Activated CD4-positive, alpha-beta memory T cell treated with anti-CD3 and anti-CD28 coated beads for 36 hours (primary cell): ENCODE measurements around the gene NLGN1. TPM values are rescaled to one million over a fixed set of nuclear protein-coding genes. Genes with fewer than 3 reads are reported as not detected.

Source experiments
- CTCF ChIA-PET: fragments of 350-600 bp; sonication (Branson Sonifier 250); formaldehyde crosslinking; loops from one replicate; lab custom pipeline; 2021; ENCODE audit warnings: antibody characterized with exemption, inconsistent platforms; lab: Charles Lee
- POLR2A ChIA-PET: fragments of 350-600 bp; sonication (Branson Sonifier 250); formaldehyde crosslinking; loops from one replicate; lab custom pipeline; 2021; ENCODE audit warnings: antibody characterized with exemption; lab: Charles Lee
- DNase-seq: peaks from one replicate; pipeline ENCODE4 v3.0.0-alpha.2; 2020
- H3K27ac Mint-ChIP-seq: one replicate; pipeline ENCODE4 v1.8.0; 2021; ENCODE audit warnings: mixed read lengths
- H3K27me3 Mint-ChIP-seq: one replicate; pipeline ENCODE4 v1.8.0; 2021; ENCODE audit warnings: mixed read lengths
- H3K36me3 Mint-ChIP-seq: one replicate; pipeline ENCODE4 v1.8.0; 2021; ENCODE audit warnings: mixed read lengths
- H3K4me1 Mint-ChIP-seq: one replicate; pipeline ENCODE4 v1.8.0; 2021; ENCODE audit warnings: low read depth, mixed read lengths
- H3K4me3 Mint-ChIP-seq: one replicate; pipeline ENCODE4 v1.8.0; 2021; ENCODE audit warnings: mild to moderate bottlenecking, mixed read lengths
- H3K9me3 Mint-ChIP-seq: one replicate; pipeline ENCODE4 v1.8.0; 2021; ENCODE audit warnings: mixed read lengths
- intact Hi-C: fragments of 100-400 bp; cut with micrococcal nuclease; formaldehyde crosslinking; loops from one replicate; pipeline ENCODE4 v1.15.1; 2023
- total RNA-seq, 2 experiments: library from RNA; stranded (reverse); gene quantifications; one replicate each; pipeline ENCODE4 v1.2.3, GENCODE V29; 2021

The NLGN1 gene
- total RNA-seq, 2 experiments from 2014 or later, result not detected

DNA sequence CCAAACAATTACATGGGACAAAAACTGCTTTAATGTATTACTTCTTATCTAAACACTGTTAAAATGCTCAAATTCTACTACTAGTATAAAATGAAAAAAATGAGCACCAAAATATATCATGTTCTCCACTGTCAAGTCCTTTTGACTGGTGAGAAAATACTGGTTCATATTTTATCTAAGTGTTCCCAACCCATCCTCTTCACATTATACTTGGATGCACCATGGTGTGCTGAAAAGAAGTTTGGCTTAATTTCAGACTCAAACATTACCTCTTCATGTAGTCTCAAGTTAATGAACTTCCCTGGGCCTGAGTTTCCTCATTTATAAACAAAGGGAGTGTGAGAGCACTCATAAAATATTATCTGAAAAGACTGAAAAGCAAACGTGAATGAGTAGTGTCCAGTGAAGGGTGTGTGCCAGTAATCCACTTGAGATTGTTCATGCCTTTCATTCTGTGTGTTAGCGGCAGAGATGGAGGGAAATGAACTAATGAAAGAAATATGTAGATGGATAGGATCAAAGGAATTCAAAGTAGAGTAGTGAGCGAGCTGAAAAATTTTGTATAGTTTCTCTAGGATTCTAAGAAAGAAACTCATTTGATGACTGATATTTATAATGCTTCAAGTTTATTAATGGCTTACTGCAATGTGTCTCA is 263.2 kb downstream of the NLGN1 start:
- DNase-seq, result no peak
- H3K9me3 Mint-ChIP-seq, result no peaks in the 10 kb centered on the region
- ChIA-PET POLR2A (no interaction called here), CTCF (no interaction called here)
- intact Hi-C loops, result no loop called here
- no peak overlapping the region for H3K4me3 Mint-ChIP-seq
- H3K36me3 Mint-ChIP-seq, result no peaks in the 10 kb centered on the region
- H3K4me1 Mint-ChIP-seq, result no peaks in the 10 kb centered on the region
- no peaks in the 10 kb centered on the region for H3K27me3 Mint-ChIP-seq
- H3K27ac Mint-ChIP-seq, result no peak overlapping the region

DNA sequence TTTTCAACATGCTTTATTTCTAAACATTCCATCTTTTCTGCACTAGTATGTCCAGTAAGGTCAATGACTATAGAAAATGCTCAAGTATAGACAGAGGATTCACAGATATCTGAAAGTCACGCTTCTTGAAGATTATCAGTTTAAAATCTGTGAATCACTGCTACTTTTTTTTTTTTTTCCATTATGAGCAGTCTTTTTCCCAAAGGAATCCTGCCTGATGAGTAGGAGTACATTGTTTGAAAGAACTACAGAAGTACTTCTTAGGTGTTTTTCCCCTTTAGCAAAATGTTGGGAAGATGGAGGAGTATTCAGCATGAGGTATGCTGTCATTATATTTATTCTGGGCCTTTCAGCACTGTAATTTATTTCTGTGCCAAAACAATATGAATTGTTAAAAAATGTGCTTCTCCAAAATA is 266.2 kb downstream of the NLGN1 start:
- DNase-seq, result no peak
- ChIA-PET POLR2A (no interaction called here), CTCF (no interaction called here)
- intact Hi-C loops, result no loop called here
- Mint-ChIP-seq H3K9me3 (no peaks in the 10 kb centered on the region), H3K4me3 (no peak overlapping the region), H3K36me3 (no peaks in the 10 kb centered on the region), H3K27me3 (no peaks in the 10 kb centered on the region), H3K4me1 (no peaks in the 10 kb centered on the region), H3K27ac (no peak overlapping the region)

DNA sequence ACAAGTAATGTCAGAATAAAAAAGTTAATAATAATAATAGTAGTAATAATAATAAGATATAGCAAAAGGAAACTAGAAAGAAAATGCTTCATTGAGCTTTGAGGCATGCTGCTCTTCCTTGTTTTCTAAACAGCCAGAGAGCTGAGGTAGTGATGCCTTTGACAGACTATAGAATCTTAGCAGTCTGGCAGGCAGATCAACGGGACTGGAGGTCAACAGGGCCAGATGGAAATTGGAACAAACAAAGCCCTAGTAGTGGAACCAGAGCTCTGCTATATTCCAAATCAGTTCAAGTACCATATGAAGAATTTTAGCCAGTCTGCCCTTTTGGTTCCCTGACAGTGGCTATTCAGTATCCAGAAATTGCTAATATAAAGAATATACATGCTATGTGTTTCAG is 278.6 kb downstream of the NLGN1 start:
- ChIA-PET POLR2A (no interaction called here), CTCF (no interaction called here)
- Mint-ChIP-seq H3K36me3 (no peaks in the 10 kb centered on the region), H3K9me3 (peaks cover 4% of the 10 kb centered on the region), H3K27me3 (no peaks in the 10 kb centered on the region), H3K4me3 (no peak overlapping the region), H3K27ac (no peak overlapping the region), H3K4me1 (no peaks in the 10 kb centered on the region)
- DNase-seq, result no peak
- intact Hi-C loops, result no loop called here

DNA sequence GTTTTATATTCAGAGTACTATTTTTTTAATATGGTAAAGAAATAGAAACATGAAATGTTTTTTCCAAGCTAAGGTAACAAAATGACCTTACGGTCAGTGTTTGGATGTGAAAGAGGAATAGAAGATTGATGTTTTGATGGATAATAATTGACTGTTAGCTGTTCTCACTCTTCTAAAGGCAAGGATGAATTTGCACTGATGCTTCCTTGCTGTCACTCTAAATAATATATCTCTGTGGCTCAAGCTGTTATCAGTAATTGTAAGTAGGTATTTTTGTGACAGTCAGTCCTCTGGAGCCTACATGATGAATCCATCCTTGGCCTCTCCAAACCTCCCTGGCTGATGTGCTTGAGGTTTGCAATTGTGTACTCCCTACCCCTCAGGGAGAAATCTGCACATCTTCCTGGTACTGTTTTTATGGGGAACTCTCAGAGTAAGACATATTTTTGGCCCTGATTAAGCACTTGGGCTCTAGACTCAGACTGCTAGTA is 283.7 kb downstream of the NLGN1 start:
- no peaks in the 10 kb centered on the region for H3K27me3 Mint-ChIP-seq
- no peaks in the 10 kb centered on the region for H3K36me3 Mint-ChIP-seq
- ChIA-PET POLR2A (no interaction called here), CTCF (no interaction called here)
- H3K4me3 Mint-ChIP-seq, result no peak overlapping the region
- no peak overlapping the region for H3K27ac Mint-ChIP-seq
- H3K9me3 Mint-ChIP-seq, result no peaks in the 10 kb centered on the region
- no peaks in the 10 kb centered on the region for H3K4me1 Mint-ChIP-seq
- DNase-seq, result no peak
- intact Hi-C loops, result no loop called here

DNA sequence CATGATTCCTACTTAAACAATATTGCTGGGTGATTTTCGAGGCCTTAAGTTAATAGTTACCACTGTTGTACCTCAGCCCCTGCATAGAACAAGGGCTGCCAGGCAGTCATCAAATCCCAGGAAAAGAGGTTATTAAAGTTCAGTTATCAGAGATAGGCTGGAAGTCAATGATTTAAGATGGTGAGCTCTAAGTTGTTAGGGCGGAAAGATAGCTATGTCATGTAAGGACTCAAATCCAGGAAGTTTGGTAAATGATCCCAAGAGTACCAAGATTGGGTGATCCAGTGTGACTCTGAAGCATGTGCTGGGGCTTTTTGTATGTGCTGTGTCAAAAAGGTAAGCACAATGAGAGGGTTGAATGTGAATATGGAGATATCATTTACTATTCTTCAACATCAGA is 287.9 kb downstream of the NLGN1 start:
- CTCF ChIA-PET, result no interaction called here

DNA sequence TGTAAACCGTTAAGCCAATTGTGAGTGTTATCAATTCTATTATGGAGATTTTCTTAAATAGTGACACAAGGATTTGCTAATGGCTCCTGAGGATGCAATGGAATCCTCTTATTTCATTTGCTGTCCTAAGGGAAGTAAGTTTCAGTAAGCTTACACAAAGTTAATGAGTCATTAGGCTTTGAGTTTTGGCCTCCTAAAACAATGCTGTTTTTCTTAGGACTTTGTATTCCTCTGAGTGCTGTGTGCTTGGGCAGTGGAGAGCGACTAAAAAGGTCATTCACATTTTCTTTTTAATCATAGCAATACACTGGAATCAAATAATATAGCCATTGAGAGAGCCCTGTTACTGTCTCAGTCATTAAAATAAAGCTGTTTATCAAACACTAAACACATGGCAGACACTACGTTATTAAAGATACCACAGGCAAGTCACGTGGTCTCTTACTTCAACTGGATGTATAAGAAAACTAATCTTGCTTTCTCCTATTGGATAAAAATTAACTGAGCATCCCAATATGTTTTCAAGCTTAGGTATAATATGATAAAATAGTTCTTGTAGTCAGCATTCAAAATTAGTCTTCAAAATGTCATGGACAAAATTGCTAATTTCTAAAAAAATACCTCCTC is 290.8 kb downstream of the NLGN1 start:
- Mint-ChIP-seq H3K27me3 (no peaks in the 10 kb centered on the region), H3K4me3 (no peak overlapping the region), H3K36me3 (no peaks in the 10 kb centered on the region), H3K9me3 (no peaks in the 10 kb centered on the region), H3K4me1 (no peaks in the 10 kb centered on the region), H3K27ac (no peak overlapping the region)
- ChIA-PET CTCF (no interaction called here), POLR2A (no interaction called here)
- no peak for DNase-seq
- intact Hi-C loops, result no loop called here

More for the DNA sequence above, 287.9 kb downstream of the NLGN1 start:
- Mint-ChIP-seq H3K4me3 (no peak overlapping the region), H3K27me3 (no peaks in the 10 kb centered on the region), H3K4me1 (no peaks in the 10 kb centered on the region), H3K36me3 (no peaks in the 10 kb centered on the region), H3K27ac (no peak overlapping the region), H3K9me3 (no peaks in the 10 kb centered on the region)
- intact Hi-C loops, result no loop called here
- no peak for DNase-seq
- POLR2A ChIA-PET, result no interaction called here

DNA sequence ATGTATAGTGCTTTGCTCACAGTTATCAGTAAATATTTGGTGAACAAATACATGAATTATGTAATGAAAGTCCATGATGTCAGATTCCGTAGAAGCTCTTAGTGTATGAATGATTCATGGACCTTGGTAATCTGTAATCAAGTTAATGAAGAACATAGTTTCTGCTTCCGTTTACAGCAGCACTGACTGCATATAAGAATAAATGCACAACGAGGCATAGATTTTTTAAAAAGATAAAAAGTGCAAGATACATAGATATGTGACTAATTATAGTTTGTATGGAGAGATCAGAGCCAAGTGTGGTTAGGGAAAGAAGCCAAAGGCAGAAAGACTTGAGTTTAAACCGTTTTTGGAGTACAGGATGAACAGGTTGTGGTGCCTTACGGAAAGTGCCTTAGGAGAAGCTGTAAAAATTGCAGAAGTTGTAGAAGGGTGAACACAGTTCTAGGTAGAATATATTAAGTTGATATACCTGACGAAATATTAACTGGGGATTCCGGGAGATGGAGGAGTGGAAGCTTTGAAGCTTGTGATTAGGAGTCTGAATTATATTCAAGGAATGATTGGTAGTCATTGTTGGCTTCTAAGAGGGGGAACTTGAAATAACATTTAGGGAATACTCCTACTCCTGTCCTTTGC is 293.1 kb downstream of the NLGN1 start:
- Mint-ChIP-seq H3K4me1 (no peaks in the 10 kb centered on the region), H3K4me3 (no peak overlapping the region)
- POLR2A ChIA-PET, result no interaction called here

DNA sequence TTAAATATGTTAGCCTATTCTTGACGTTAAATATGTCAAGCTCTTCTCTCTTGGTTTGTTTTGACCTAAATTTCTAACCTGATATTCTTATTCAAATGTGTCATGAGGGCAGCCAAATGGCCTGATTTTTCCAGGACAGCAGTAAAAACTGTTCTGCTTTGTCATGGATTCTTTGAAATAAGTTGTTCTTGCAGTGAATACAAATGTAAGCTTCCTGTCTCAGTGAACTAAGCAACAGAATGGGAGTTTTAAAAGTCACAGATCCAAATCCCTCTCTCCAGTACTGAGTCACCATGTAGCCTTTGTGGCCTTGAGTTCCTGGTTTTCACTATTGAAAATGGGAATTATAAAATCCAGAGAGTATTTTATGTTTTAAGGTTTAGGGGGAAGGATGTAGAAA is 301.8 kb downstream of the NLGN1 start:
- intact Hi-C loops, result no loop called here
- H3K36me3 Mint-ChIP-seq, result no peaks in the 10 kb centered on the region
- H3K9me3 Mint-ChIP-seq, result peaks cover 4% of the 10 kb centered on the region
- no peak for DNase-seq
- H3K4me1 Mint-ChIP-seq, result no peaks in the 10 kb centered on the region
- ChIA-PET CTCF (no interaction called here), POLR2A (no interaction called here)
- H3K4me3 Mint-ChIP-seq, result no peak overlapping the region
- H3K27ac Mint-ChIP-seq, result no peak overlapping the region
- no peaks in the 10 kb centered on the region for H3K27me3 Mint-ChIP-seq

More for the DNA sequence above, 293.1 kb downstream of the NLGN1 start:
- DNase-seq, result no peak
- H3K27me3 Mint-ChIP-seq, result no peaks in the 10 kb centered on the region
- H3K9me3 Mint-ChIP-seq, result no peaks in the 10 kb centered on the region
- CTCF ChIA-PET, result interaction anchor here (0.6 kb wide), 1 partner anchor 11 kb away, joined by 4 read pairs; no protein-coding TSS in a partner anchor
- intact Hi-C loops, result no loop called here
- no peak overlapping the region for H3K27ac Mint-ChIP-seq
- no peaks in the 10 kb centered on the region for H3K36me3 Mint-ChIP-seq

DNA sequence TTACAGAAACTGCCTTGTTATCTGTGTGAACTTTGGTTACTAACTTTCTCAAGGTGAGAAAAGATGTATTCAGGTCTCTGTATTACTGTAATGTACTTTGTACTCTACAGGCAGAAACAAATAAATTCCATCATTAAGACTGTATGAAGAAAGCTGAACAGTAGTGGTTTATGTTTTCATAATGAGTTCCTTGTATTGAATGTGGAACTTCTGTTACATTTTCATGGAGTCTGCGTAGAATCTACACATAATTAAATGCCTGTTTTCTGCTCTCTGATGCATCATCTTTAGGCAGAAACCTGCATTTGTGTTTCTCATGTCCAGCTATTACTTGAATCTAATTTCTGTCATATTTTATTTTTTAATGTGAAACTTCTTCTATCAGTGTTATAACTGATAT is 302.8 kb downstream of the NLGN1 start:
- no peak overlapping the region for H3K4me3 Mint-ChIP-seq
- no peaks in the 10 kb centered on the region for H3K36me3 Mint-ChIP-seq
- peaks cover 8% of the 10 kb centered on the region for H3K9me3 Mint-ChIP-seq
- no peaks in the 10 kb centered on the region for H3K4me1 Mint-ChIP-seq
- no peak overlapping the region for H3K27ac Mint-ChIP-seq
- ChIA-PET CTCF (no interaction called here), POLR2A (no interaction called here)
- no peaks in the 10 kb centered on the region for H3K27me3 Mint-ChIP-seq
- no peak for DNase-seq
- intact Hi-C loops, result no loop called here

DNA sequence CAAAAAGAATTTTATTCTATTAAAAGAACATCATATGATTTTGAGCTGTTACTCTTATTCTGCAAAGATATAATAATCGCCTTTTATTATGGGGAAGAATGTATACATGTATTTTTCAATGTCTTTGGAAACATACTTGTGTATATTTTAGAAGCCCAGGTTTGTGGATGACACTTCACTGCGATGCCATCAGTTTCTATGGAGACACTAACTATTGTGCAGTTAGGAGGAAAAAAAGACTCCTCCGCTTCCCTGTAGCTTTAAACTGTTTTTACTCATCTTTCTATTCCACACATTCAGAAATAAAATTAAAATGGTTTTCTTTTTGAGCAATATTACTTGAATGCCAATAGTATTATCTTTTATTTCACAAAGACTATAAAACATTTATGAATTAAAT is 305.0 kb downstream of the NLGN1 start:
- DNase-seq, result no peak
- Mint-ChIP-seq H3K4me3 (no peak overlapping the region), H3K9me3 (peaks cover 12% of the 10 kb centered on the region), H3K27me3 (no peaks in the 10 kb centered on the region), H3K36me3 (no peaks in the 10 kb centered on the region), H3K4me1 (no peaks in the 10 kb centered on the region), H3K27ac (no peak overlapping the region)
- POLR2A ChIA-PET, result no interaction called here
- CTCF ChIA-PET, result no interaction called here
- intact Hi-C loops, result no loop called here

DNA sequence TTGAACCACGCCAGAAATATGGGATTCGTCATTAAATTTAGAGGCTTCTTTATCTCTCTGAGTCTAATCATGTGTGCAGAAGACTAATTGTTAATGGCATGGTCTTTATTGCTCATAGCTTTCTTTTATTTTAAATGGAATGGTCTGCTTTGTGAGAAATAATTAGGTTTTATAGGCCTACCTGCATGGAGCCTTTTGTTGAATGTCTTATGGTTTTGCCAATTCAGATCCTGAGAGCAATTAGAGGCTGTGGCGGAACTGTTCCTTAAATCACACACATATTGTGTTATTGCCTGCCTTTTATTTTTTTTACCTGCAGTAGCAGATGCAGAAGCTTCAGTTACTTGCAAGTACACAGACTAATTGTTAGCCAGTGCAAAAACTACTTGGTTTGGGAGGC is 306.2 kb downstream of the NLGN1 start:
- Mint-ChIP-seq H3K9me3 (peaks cover 12% of the 10 kb centered on the region), H3K4me3 (no peak overlapping the region), H3K27me3 (no peaks in the 10 kb centered on the region), H3K27ac (no peak overlapping the region), H3K4me1 (no peaks in the 10 kb centered on the region), H3K36me3 (no peaks in the 10 kb centered on the region)
- intact Hi-C loops, result no loop called here
- ChIA-PET CTCF (no interaction called here), POLR2A (no interaction called here)
- DNase-seq, result no peak

DNA sequence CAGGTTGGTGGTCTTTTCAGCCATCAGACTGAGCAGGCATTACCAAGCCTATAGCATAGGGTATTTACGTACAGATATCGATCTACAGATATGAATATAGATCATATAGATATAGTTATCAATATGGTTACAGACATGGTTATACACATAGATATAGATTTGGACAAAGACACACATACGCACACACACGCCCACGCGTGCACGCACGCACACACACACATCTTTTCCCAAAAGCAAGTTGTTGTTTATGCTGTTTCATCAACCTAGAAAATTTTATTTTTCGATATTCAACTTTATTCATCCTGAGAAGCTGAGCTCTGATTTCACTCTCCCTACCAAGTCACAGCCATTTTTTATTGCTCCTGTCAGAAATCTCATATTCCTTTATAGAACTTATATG is 309.1 kb downstream of the NLGN1 start:
- H3K36me3 Mint-ChIP-seq, result no peaks in the 10 kb centered on the region
- intact Hi-C loops, result no loop called here
- ChIA-PET CTCF (no interaction called here), POLR2A (no interaction called here)
- no peaks in the 10 kb centered on the region for H3K27me3 Mint-ChIP-seq
- no peaks in the 10 kb centered on the region for H3K4me1 Mint-ChIP-seq
- H3K9me3 Mint-ChIP-seq, result peaks cover 9% of the 10 kb centered on the region
- H3K4me3 Mint-ChIP-seq, result no peak overlapping the region
- DNase-seq, result no peak
- H3K27ac Mint-ChIP-seq, result no peak overlapping the region

DNA sequence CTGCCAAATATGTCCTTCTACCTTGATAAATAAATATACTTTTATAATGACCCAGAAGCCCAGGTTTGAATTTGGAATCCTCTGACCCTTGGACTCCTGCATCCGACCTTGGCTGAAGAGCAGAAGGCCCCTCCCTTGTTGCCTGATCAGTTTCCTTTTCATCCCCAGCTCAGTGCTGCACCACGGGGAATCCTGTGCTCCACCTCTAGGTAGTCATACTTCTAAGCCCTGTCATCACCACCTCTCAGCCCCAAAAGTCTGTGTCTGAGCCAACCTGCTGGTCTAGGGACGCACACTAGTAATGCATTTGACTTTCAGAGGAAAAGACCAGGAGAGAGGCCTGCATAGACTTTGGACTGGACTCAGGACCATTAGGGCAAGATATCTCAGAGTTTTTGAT is 310.6 kb downstream of the NLGN1 start:
- Mint-ChIP-seq H3K36me3 (no peaks in the 10 kb centered on the region), H3K9me3 (peaks cover 9% of the 10 kb centered on the region), H3K4me3 (no peak overlapping the region), H3K27ac (no peak overlapping the region), H3K27me3 (no peaks in the 10 kb centered on the region), H3K4me1 (no peaks in the 10 kb centered on the region)
- ChIA-PET POLR2A (no interaction called here), CTCF (no interaction called here)
- DNase-seq, result no peak
- intact Hi-C loops, result no loop called here
